Uterus (tissue), 4 donors: Measurements from ENCODE around the gene CABP7. TPM values are rescaled to one million over a fixed set of nuclear protein-coding genes. Genes with fewer than 3 reads are reported as not detected.

Experiments
- DNase-seq, 2 donors: peaks; one replicate each; pipeline ENCODE4 v3.0.0-alpha.2; 2019 to 2020
- H3K27ac ChIP-seq, 2 donors: fragments of 200-600 bp; sonication (generic); 1 replicate in 1 of 2; 2 replicates in 1 of 2; pipeline ENCODE4 v1.5.1; 2016 to 2018
- H3K27me3 ChIP-seq, 2 donors: fragments of 200-600 bp; sonication (generic); one replicate each; pipeline ENCODE4 v1.5.1; 2018 to 2019; ENCODE audit warnings: control low read depth in 1 of 2
- H3K36me3 ChIP-seq, 2 donors: fragments of 200-600 bp; sonication (generic); one replicate each; pipeline ENCODE4 v1.5.1; 2019; ENCODE audit warnings: control low read depth in 1 of 2
- H3K4me1 ChIP-seq, 2 donors: fragments of 200-600 bp; sonication (generic); one replicate each; pipeline ENCODE4 v1.5.1; 2018 to 2019; ENCODE audit warnings: control low read depth in 1 of 2
- H3K4me3 ChIP-seq, 2 donors: fragments of 200-600 bp; sonication (generic); 1 replicate in 1 of 2; 2 replicates in 1 of 2; pipeline ENCODE4 v1.5.1; 2018 to 2019; ENCODE audit warnings: mild to moderate bottlenecking in 1 of 2
- H3K9me3 ChIP-seq, 2 donors: fragments of 200-600 bp; sonication (generic); one replicate each; pipeline ENCODE4 v1.5.1; 2019; ENCODE audit warnings: control low read depth in 1 of 2
- POLR2A ChIP-seq, 2 donors: fragments of 450-650 bp; IDR thresholded peaks; one replicate each; pipeline ENCODE4 v1.6.1; 2016; ENCODE audit warnings: antibody characterized with exemption in 2 of 2, mild to moderate bottlenecking in 1 of 2, moderate library complexity in 1 of 2
- intact Hi-C: fragments of 100-400 bp; cut with DNase I; formaldehyde crosslinking; loops from one replicate; pipeline ENCODE4 v1.15.1; 2023; ENCODE audit warnings: low total_unique reads
- total RNA-seq, 4 donors: library from RNA; depleted of rRNA in 3 of 4; stranded (reverse); fragments of >200 nt in 3 of 4; gene quantifications; one replicate each; pipeline versions ENCODE4 v1.1.0 to v1.2.4, GENCODE V29; 2014 to 2023
- TF ChIP-seq, protein P1 (sequence below), 4 experiments: fragments of 200-600 bp in 2 of 4; fragments of 450-650 bp in 2 of 4; sonication (generic) in 2 of 4; IDR thresholded peaks; one replicate each; pipeline ENCODE4 v1.5.1; 2016 to 2019; ENCODE audit warnings: antibody characterized with exemption in 4 of 4, mild to moderate bottlenecking in 2 of 4, moderate library complexity in 1 of 4
- donor health status: DM: yes; HTN: yes; CAD: no.

The CABP7 gene
- total RNA-seq, result under 1 TPM in 1 of 4 donors, not detected in 3; 0.14 TPM

- DNase-seq, result no peak
- H3K4me3 ChIP-seq, result no peak within 1 kb of the TSS
- no peak within 1 kb of the TSS for H3K27ac ChIP-seq
- peaks cover 6 to 9% of the 10 kb centered on the region in 2 donors for H3K27me3 ChIP-seq
- no peaks in the 10 kb centered on the region for H3K36me3 ChIP-seq
- TF ChIP-seq POLR2A (IDR thresholded peaks at IDR 0.05), result no peak
- TF ChIP-seq, protein P1, sequence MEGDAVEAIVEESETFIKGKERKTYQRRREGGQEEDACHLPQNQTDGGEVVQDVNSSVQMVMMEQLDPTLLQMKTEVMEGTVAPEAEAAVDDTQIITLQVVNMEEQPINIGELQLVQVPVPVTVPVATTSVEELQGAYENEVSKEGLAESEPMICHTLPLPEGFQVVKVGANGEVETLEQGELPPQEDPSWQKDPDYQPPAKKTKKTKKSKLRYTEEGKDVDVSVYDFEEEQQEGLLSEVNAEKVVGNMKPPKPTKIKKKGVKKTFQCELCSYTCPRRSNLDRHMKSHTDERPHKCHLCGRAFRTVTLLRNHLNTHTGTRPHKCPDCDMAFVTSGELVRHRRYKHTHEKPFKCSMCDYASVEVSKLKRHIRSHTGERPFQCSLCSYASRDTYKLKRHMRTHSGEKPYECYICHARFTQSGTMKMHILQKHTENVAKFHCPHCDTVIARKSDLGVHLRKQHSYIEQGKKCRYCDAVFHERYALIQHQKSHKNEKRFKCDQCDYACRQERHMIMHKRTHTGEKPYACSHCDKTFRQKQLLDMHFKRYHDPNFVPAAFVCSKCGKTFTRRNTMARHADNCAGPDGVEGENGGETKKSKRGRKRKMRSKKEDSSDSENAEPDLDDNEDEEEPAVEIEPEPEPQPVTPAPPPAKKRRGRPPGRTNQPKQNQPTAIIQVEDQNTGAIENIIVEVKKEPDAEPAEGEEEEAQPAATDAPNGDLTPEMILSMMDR (IDR thresholded peaks at IDR 0.05), result no peak
- intact Hi-C loops, result no loop called here
- no peaks in the 10 kb centered on the region for H3K9me3 ChIP-seq
- peaks cover 0 to 5% of the 10 kb centered on the region in 2 donors for H3K4me1 ChIP-seq
Observed at GRCh38 chr22:29719899-29720645, at the start of gene CABP7. CABP7 (plus strand) TSS chr22:29720003; CDS start chr22:29720425, 422 bp downstream.

DNA sequence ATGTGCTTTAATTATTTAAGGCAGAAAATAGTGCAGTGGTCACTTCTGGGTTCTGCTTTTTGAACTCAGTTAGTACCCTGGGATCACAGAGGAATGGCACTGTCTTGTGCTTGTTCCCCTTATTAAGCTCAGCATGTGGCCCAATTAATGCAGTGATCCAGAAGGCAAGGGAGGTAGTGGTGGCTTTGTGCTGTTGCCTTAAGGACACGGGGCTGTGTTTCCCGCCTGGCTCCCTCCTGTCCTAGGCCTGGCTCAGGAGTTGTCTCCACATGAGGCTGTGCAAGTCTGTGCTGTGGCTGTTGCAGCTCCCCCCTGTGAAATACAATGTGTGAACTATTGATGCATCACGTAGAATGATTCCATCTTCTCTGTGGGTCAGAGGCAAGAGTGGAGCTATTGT, 49.2 kb upstream of the CABP7 start:
- intact Hi-C loops, result no loop called here
- DNase-seq, result no peak
- no peak for TF ChIP-seq POLR2A (IDR thresholded peaks at IDR 0.05)
- TF ChIP-seq, protein P1 (IDR thresholded peaks at IDR 0.05), result no peak
- H3K27me3 ChIP-seq, result no peaks in the 10 kb centered on the region
- no peaks in the 10 kb centered on the region for H3K4me1 ChIP-seq
- no peaks in the 10 kb centered on the region for H3K9me3 ChIP-seq
- H3K4me3 ChIP-seq, result no peak overlapping the region
- H3K27ac ChIP-seq, result no peak overlapping the region
- no peaks in the 10 kb centered on the region for H3K36me3 ChIP-seq

DNA sequence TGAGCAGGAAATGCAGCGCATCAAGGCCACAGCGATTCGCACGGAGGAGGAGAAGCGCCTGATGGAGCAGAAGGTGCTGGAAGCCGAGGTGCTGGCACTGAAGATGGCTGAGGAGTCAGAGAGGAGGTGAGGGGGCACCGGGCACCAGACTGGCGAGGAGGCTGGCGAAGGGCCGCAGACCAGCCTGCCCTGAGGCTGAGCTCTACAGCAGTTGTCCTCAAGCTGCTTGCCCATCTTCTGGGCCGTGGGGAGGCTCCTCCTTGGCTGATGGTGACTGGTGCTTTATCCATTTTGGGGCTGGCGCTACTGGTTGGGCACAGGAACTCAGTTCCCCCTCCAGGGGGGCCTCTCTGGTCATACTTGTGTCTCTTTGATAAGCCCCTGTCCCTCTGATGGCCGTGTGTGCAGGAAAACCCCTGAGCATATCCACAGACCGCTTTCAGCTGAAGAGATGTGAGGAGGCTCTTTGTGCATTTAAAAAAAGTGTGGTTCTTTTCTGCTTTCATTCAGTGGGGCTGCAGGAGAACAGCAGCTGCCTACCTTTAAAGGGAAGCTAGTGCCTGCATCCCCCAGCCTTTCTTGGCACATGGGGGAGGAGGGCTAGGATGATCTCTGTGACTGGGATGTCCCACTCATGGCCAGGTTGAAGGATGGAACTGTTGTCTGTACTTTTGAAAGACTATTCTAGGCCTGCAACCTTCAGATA, 46.3 kb upstream of the CABP7 start:
- Histone ChIP-seq H3K4me3 (no peak overlapping the region), H3K9me3 (no peaks in the 10 kb centered on the region), H3K4me1 (no peaks in the 10 kb centered on the region), H3K27ac (no peak overlapping the region), H3K27me3 (no peaks in the 10 kb centered on the region), H3K36me3 (no peaks in the 10 kb centered on the region)
- DNase-seq, result no peak
- intact Hi-C loops, result no loop called here
- no peak for TF ChIP-seq POLR2A (IDR thresholded peaks at IDR 0.05)
- TF ChIP-seq, protein P1 (IDR thresholded peaks at IDR 0.05), result no peak

DNA sequence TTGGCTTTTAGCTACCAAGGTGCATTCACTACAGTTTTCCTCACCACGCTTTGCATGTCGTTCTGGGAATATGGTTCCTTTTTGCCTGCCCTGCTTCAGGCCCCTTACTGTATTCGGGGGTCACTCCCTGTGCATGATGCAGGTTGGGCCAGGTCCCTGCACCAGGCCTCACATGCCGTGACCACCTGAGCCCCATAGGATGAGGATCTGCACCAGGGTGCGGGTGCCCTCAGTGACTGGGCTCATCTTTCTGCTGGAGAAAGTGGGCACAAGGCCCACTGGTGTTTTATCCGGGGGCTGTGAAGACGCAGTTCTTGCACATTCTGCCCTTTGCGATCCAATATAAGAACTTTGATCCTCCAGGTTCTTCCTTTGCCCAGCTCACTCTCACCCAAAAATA, 45.7 kb upstream of the CABP7 start:
- intact Hi-C loops, result no loop called here
- Histone ChIP-seq H3K27me3 (no peaks in the 10 kb centered on the region), H3K9me3 (no peaks in the 10 kb centered on the region), H3K27ac (no peak overlapping the region), H3K36me3 (no peaks in the 10 kb centered on the region), H3K4me1 (no peaks in the 10 kb centered on the region), H3K4me3 (no peak overlapping the region)
- DNase-seq, result no peak
- TF ChIP-seq POLR2A (IDR thresholded peaks at IDR 0.05), result no peak
- TF ChIP-seq, protein P1 (IDR thresholded peaks at IDR 0.05), result no peak

DNA sequence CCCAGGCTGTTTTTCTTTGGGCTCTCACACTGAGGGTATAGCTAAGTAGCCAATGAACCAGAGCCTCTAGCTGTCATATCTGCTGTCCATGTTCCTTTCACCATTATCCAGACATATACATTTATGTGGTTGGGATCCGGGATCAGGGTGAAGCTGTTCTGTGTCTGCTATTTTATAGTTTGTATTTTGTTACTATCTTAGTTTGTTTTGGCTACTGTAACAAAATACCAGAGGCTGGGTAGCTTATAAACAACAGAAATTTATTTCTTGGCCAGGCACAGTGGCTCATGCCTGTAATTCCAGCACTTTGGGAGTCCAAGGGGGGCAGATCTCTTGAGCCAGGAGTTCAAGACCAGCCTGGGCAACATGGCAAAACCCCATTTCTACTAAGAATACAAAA, 40.5 kb upstream of the CABP7 start:
- H3K4me3 ChIP-seq, result no peak overlapping the region
- DNase-seq, result no peak
- no peaks in the 10 kb centered on the region for H3K36me3 ChIP-seq
- no peaks in the 10 kb centered on the region for H3K4me1 ChIP-seq
- intact Hi-C loops, result no loop called here
- no peaks in the 10 kb centered on the region for H3K9me3 ChIP-seq
- no peaks in the 10 kb centered on the region for H3K27me3 ChIP-seq
- H3K27ac ChIP-seq, result no peak overlapping the region
- TF ChIP-seq, protein P1 (IDR thresholded peaks at IDR 0.05), result no peak
- no peak for TF ChIP-seq POLR2A (IDR thresholded peaks at IDR 0.05)
